HG03159 (cell line): ENCODE results near the gene CFAP69.
A peak's percentile ranks its signal among the peaks of the same experiment; 100 is the strongest.
"Not testable (repeated sequence)": the region's sequence is repeated elsewhere in the genome, so short reads cannot be mapped to it uniquely, and the experiment has no call there.

ENCODE experiments used
- ATAC-seq: cut with Tn5 transposase; IDR thresholded peaks from one replicate; pipeline ENCODE4 v1.9.1; 2021; ENCODE audit warnings: mild to moderate bottlenecking, moderate library complexity; ENCODE audit not compliant: unreplicated experiment

Gene CFAP69

DNA sequence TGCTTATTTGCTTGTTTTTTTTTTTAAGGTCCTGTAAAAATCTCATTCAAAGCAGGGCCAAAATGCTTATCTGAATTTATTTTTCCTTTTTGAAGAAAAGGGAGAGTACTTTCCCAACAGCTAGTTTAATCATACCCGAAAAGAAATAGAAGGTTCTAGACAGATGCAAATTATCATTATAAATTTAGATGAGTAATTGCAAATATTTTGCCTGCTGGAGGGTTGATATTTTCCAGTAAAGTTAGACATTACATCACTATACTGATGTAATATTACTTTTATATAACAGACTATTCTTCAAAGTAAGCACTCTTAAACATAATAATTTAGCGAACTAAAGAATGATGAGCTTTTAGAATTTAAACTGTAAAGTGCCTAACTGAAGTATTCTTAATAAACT is 14.1 kb upstream of the CFAP69 start:
- ATAC-seq, result no peak

DNA sequence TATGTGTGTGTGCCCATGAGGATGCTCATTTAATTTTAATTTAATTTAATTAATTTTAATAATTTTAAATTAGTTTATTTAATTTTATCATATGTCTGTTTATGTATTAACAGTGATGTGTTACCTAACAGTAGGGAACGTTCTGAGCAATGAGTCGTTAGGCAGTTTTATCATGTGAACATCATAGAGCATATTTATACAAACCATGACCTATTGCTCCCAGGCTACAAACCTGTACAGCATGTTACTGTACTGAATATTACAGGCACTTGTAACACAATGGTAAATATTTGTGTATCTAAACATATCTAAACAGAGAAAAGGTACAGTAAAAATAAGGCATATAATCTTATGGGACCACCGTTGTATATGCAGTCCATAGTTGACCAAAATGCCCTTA is 13.7 kb upstream of the CFAP69 start:
- no peak for ATAC-seq

DNA sequence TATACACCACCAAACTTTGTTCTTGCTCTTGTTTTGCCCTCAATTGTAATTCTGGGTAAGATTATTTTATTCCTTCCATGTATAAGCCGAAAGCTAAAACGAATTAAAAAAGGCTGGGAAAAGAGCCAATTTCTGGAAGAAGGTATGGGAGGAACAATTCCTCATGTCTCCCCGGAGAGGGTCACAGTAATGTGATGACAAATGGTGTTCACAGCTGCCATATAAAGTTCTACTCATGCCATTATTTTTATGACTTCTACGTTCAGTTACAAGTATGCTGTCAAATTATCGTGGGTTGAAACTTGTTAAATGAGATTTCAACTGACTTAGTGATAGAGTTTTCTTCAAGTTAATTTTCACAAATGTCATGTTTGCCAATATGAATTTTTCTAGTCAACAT is 12.5 kb upstream of the CFAP69 start:
- ATAC-seq, result no peak

GRCh38 chr7:90233569-90233968 is 11.4 kb upstream of the CFAP69 start:
- no peak for ATAC-seq

DNA sequence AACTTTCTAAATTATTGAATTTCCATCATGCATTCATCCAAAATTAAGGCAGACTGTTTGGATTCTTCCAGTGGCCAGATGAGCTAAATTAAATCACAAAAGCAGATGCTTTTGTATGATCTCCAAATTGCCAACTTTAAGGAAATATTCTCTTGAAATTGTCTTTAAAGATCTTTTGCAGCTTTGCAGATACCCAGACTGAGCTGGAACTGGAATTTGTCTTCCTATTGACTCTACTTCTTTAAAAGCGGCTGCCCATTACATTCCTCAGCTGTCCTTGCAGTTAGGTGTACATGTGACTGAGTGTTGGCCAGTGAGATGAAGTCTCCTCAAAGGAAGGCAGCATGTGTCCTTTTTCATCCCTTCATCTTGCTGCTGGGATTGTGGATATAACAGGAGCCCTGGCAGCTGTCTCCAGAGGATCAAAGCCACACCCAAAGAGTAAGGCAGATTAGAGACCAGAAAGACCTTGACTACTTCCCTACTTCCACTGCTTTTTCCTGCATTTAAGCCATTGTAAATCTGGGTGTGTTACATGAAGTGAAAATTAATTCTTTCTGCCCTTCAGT is 8.2 kb upstream of the CFAP69 start:
- ATAC-seq, result no peak

DNA sequence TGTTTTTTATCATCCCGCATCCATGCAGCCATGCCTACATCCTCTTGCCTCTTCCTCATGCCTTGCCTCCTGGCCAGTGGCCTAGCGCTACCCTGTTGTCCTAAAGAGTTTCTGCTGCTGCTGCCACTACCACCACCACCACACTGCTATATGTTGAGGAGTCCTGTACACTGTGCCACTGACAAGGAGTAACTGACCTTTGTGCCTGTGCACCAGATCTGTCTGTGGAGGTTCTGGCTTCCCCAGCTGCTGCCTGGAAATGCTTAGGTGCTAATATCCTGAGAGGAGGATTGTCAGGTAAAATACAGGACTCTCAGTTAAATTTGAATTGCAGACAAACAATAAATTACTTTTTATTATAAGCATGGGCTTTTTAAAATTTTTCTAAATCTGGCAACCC is 7.0 kb upstream of the CFAP69 start:
- ATAC-seq, result no peak

DNA sequence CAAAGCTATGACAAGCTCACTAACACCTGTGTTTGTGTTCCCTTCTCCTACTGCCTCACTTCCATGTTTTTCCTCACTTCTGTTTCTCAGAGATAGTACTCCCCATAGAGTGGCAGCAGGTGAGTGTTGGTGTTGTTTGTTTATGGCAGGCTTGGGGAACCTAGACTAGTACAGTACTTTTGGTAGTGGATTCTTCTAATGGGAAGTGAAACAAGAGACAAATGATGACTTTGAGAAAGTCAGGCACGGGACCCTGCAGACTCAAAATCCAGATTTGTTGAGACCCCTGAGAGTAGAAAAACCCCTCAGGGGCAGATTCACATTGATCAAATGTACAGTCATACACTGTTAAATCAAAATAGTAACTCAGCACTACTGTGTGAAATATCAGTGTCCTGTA is 6.4 kb upstream of the CFAP69 start:
- no peak for ATAC-seq

DNA sequence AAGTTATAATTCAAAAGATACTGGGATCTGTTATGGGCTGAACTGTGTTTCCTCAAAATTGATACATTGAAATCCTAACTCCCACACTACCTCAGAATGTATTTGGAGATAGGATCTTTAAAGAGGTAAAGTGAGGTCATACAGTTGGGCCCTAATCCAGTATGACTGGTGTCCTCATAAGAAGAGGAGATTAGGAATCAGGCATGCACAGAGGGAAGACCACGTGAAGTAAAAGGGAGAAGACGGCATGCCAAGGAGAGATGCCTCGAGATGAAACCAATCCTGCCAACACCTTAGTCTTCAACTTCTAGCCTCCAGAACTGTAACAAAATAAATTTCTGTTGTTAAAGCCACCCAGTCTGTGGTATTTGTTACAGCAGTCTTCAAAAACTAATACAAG is 5.9 kb upstream of the CFAP69 start:
- ATAC-seq, result no peak

- no peak for ATAC-seq
Observed at GRCh38 chr7:90239625-90240228, 5.2 kb upstream of the CFAP69 start.

- peak; percentile 56 for ATAC-seq
Observed at GRCh38 chr7:90242369-90243168, 2.4 kb upstream of the CFAP69 start.

DNA sequence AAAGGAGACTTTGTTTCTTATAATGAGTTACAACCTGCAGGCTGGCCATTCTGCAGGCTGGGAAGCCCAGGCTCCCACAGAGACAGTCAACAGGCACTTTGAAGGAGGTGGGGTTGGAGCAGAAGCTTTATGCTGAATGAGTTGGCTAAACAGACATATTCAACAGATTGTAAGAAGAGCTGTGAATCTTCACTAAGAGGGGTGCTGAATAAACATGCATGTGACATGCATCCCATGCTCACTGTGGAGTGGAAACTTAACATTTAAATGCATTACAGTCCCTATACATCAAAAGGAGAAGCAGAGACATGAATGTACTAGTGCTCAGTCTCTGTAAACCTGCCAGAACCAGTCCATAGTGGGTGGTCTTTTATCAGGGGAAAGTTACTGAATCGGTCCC is 1.4 kb upstream of the CFAP69 start:
- no peak for ATAC-seq

GRCh38 chr7:90244565-90244908 is 437 bp upstream of the CFAP69 start:
- no peak for ATAC-seq

DNA sequence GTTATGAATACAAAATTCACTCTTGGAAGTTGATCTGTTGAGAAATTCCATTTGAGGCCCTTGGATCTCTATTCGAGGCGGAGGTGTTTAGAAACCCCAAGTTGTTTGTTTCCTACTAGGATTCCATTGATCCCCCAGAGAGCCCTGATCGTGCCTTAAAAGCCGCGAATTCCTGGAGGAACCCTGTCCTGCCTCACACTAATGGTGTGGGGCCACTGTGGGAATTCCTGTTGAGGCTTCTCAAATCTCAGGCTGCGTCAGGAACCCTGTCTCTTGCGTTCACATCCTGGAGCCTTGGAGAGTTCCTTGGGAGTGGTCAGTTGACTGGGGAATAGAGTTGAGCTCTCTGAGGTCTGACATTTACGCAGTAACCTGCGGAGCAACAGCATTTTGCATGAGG is 1.2 kb downstream of the CFAP69 start:
- no peak for ATAC-seq

- ATAC-seq, result no peak
Observed at GRCh38 chr7:90248706-90249105, 3.7 kb downstream of the CFAP69 start.

- ATAC-seq, result no peak
Observed at GRCh38 chr7:90250601-90251303, 5.8 kb downstream of the CFAP69 start.

DNA sequence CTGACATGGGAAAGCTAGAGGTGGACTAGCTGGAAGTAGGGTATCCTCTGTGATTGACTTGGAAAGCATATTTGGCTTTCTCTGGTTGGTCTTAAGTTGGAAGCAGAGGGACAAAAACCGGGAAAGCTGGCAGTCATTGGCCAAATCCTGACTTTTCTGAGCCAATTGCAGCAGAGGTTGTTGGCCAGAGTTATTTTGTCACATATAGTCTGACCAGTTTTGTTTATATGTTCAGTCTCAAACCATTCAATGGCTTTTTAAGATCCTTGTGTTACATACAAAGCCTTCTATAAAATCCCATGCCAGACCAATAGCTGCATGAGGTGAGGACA is 6.3 kb downstream of the CFAP69 start:
- no peak for ATAC-seq

- not testable (repeated sequence) for ATAC-seq
Observed at GRCh38 chr7:90256011-90256410, 11.0 kb downstream of the CFAP69 start.

DNA sequence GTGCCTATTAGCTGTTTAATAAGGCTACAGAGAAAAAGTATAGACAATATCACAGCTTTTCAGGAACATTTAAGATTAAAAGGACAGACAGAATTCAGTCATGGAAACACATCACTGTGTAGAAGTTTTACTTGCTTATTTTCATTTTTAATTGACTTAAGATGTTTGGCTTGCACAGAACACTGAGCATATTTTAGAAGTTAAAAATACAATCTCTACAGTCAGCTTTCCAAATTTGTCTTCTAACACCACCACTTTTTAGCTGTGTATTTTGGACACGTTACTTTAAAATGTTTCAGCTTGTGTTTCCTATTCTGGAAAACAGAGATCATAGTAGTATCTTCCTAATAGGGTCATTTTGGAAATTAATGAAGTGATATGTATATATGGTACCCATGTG is 11.8 kb downstream of the CFAP69 start:
- no peak for ATAC-seq

GRCh38 chr7:90261441-90261840 is 16.5 kb downstream of the CFAP69 start:
- no peak for ATAC-seq

- peak; percentile 96 for ATAC-seq
Observed at GRCh38 chr7:90262438-90262837, 17.5 kb downstream of the CFAP69 start.

- no peak for ATAC-seq
Observed at GRCh38 chr7:90266808-90267207, 21.8 kb downstream of the CFAP69 start.

- no peak for ATAC-seq
Observed at GRCh38 chr7:90267263-90267858, 22.4 kb downstream of the CFAP69 start.
